A673 (cell line): ENCODE data around the gene GPR84. TPM values are rescaled to one million over a fixed set of nuclear protein-coding genes. Genes with fewer than 3 reads are reported as not detected.

ENCODE experiments used
- BruUV-seq: library from RNA; stranded (reverse); fragments of 400-500 nt; replicated peaks from 2 replicates; lab custom pipeline; 2021; lab: Mats Ljungman, UMichigan
- CTCF ChIA-PET: fragments of 300-600 bp; sonication (Branson Sonifier 250); formaldehyde crosslinking; loops from one replicate; lab custom pipeline; 2022; ENCODE audit warnings: antibody characterized with exemption; lab: Charles Lee
- POLR2A ChIA-PET: fragments of 300-600 bp; sonication (Branson Sonifier 250); formaldehyde crosslinking; loops from one replicate; lab custom pipeline; 2022; ENCODE audit warnings: antibody characterized with exemption; ENCODE audit not compliant: low non-redundant PET; lab: Charles Lee
- DNase-seq: peaks from one replicate; pipeline ENCODE4 v3.0.0-alpha.2; 2015; ENCODE audit warnings: low spot score
- H3K27ac ChIP-seq: fragments of 200-600 bp; sonication (generic); 2 replicates; pipeline ENCODE4 v1.5.1; 2016; ENCODE audit warnings: mixed run types, low read depth, mild to moderate bottlenecking, mixed read lengths, antibody characterized with exemption, low read length; ENCODE audit not compliant: poor library complexity, severe bottlenecking
- H3K27me3 ChIP-seq: fragments of 200-600 bp; sonication (generic); replicated peaks from 2 replicates; pipeline ENCODE4 v1.6.1; 2017; ENCODE audit warnings: mixed run types, low read depth, mild to moderate bottlenecking, mixed read lengths, antibody characterized with exemption, low read length; ENCODE audit not compliant: insufficient read depth, poor library complexity
- H3K36me3 ChIP-seq: fragments of 200-600 bp; sonication (generic); 2 replicates; pipeline ENCODE4 v1.6.1; 2016; ENCODE audit warnings: mixed run types, mild to moderate bottlenecking, mixed read lengths, antibody characterized with exemption, low read length; ENCODE audit not compliant: insufficient read depth, poor library complexity, severe bottlenecking
- H3K4me1 ChIP-seq: fragments of 200-600 bp; sonication (generic); 2 replicates; pipeline ENCODE4 v1.6.1; 2017; ENCODE audit warnings: mixed run types, mild to moderate bottlenecking, mixed read lengths, antibody characterized with exemption, low read length; ENCODE audit not compliant: insufficient read depth, poor library complexity, severe bottlenecking
- H3K4me3 ChIP-seq: fragments of 200-600 bp; sonication (generic); 2 replicates; pipeline ENCODE4 v1.5.1; 2016; ENCODE audit warnings: low read depth, mixed run types, mild to moderate bottlenecking, mixed read lengths, low read length; ENCODE audit not compliant: poor library complexity, severe bottlenecking
- H3K9me3 ChIP-seq: fragments of 200-600 bp; sonication (generic); 2 replicates; pipeline ENCODE4 v1.6.1; 2016; ENCODE audit warnings: mixed run types, low read depth, mild to moderate bottlenecking, mixed read lengths, antibody characterized with exemption, low read length; ENCODE audit not compliant: poor library complexity, severe bottlenecking
- CTCF ChIP-seq: fragments of 300-800, 200-600 bp; sonication (generic); conservative IDR thresholded peaks from 2 replicates; pipeline ENCODE4 v1.5.1; 2017; ENCODE audit warnings: low read depth, mild to moderate bottlenecking, antibody characterized with exemption, low read length, moderate library complexity, mixed read lengths
- EZH2 ChIP-seq: fragments of 200-600 bp; sonication (generic); IDR thresholded peaks from 2 replicates; pipeline ENCODE4 v1.6.1; 2017; ENCODE audit warnings: borderline replicate concordance, low read depth, mild to moderate bottlenecking, mixed read lengths, antibody characterized with exemption, low read length; ENCODE audit not compliant: poor library complexity, severe bottlenecking
- intact Hi-C: fragments of 100-400 bp; cut with micrococcal nuclease; formaldehyde crosslinking; loops from one replicate; pipeline ENCODE4 v1.10.0; 2022; ENCODE audit not compliant: unreplicated experiment
- total RNA-seq: library from RNA; stranded (reverse); gene quantifications from 2 replicates; pipeline ENCODE4 v1.2.3, GENCODE V29; 2021

The GPR84 gene
- total RNA-seq, 1 experiment from 2014 or later = not detected

GRCh38 chr12:54377797-54378515 lies 13.7 kb upstream of the GPR84 start:
- Histone ChIP-seq H3K36me3 (no peaks in the 10 kb centered on the region), H3K4me1 (peaks cover 17% of the 10 kb centered on the region), H3K4me3 (peak overlapping the region; percentile 39), H3K27ac (no peak overlapping the region), H3K9me3 (no peaks in the 10 kb centered on the region), H3K27me3 (no peaks in the 10 kb centered on the region)
- no peak for DNase-seq
- intact Hi-C loops = loop anchor here (10.0 kb wide), 1 partner anchor 393 kb away; the partner anchor contains the start of gene HOXC10
- ChIA-PET POLR2A (no interaction called here), CTCF (interaction anchor here (1.8 kb wide), 1 partner anchor 9 kb away, joined by 18 read pairs; no protein-coding TSS in a partner anchor)
- no peak for TF ChIP-seq CTCF
- TSS peak; percentile 36 for BruUV-seq

GRCh38 chr12:54377007-54377406 lies 12.7 kb upstream of the GPR84 start:
- CTCF ChIA-PET = no interaction called here
- Histone ChIP-seq H3K36me3 (no peaks in the 10 kb centered on the region), H3K9me3 (no peaks in the 10 kb centered on the region), H3K4me1 (peaks cover 19% of the 10 kb centered on the region), H3K27me3 (no peaks in the 10 kb centered on the region), H3K4me3 (no peak overlapping the region), H3K27ac (no peak overlapping the region)
- BruUV-seq = no TSS peak
- no peak for DNase-seq
- POLR2A ChIA-PET = no interaction called here
- TF ChIP-seq CTCF = no peak
- no peak for TF ChIP-seq EZH2
- intact Hi-C loops = loop anchor here (10.0 kb wide), 1 partner anchor 392 kb away; the partner anchor contains the start of gene HOXC10

- intact Hi-C loops = loop anchor here (10.0 kb wide), 1 partner anchor 392 kb away; the partner anchor contains the start of gene HOXC10
- Histone ChIP-seq H3K27me3 (no peaks in the 10 kb centered on the region), H3K4me3 (no peak overlapping the region), H3K36me3 (no peaks in the 10 kb centered on the region), H3K27ac (no peak overlapping the region), H3K4me1 (peaks cover 23% of the 10 kb centered on the region), H3K9me3 (no peaks in the 10 kb centered on the region)
- ChIA-PET CTCF (no interaction called here), POLR2A (no interaction called here)
- DNase-seq = no peak
- no peak for TF ChIP-seq EZH2
- TF ChIP-seq CTCF = no peak
- BruUV-seq = no TSS peak
These were observed 12.3 kb upstream of the GPR84 start for GRCh38 chr12:54376596-54376995.
